Activated CD4-positive, alpha-beta T cell treated with anti-CD3 and anti-CD28 coated beads, Interleukin-2, Interleukin-6, amounts not matched to agents 100 ng/mL and 50 ng/mL, durations not matched to agents 16 hours and 8 hours (primary cell): ENCODE results near the gene DOCK2.
A peak's percentile ranks its signal among the peaks of the same experiment; 100 is the strongest.
"Not testable (repeated sequence)": the region's sequence is repeated elsewhere in the genome, so short reads cannot be mapped to it uniquely, and the experiment has no call there.

Experiments
- DNase-seq: peaks from one replicate; pipeline ENCODE4 v3.0.0-alpha.2; 2020

The DOCK2 gene

DNA sequence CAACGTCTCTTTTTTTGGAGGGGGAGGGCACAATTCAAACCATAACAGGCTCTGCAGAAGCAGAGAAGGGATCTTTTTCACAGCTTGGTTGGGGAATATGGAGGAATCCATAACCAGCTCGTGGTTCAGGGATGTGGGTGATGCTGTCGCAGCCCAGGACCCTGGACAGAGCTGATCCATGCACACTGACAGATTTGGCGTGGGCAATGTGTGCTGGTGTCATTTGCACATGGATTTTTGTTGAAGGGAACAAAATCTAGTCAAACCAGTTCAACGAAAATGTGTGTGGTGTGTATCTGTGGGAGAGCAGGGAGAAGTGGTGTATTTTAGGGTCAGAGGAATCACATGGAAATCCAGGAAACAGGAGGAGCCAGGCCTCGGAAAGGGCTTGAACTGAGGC lies 4.2 kb downstream of the DOCK2 start:
- DNase-seq: no peak

DNA sequence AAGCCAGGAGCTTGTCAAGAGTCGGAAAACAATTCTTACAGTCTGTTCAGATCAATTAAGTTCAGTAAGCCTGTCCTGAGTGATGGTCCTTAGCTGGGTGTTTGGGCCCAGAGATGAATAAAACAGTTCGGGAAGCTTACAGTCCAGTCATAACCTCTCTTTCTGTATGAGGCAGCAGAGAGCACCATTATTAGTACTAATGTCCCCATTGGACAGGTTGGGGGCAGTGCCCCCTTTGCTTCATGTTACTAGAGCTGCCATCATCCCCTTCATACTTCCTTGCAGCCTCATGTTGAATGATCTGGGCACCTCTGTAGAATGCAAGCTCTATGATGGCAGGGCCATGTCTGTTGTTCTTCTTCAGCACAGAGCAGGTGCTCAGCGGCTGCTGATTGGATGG lies 9.8 kb downstream of the DOCK2 start:
- no peak for DNase-seq

DNA sequence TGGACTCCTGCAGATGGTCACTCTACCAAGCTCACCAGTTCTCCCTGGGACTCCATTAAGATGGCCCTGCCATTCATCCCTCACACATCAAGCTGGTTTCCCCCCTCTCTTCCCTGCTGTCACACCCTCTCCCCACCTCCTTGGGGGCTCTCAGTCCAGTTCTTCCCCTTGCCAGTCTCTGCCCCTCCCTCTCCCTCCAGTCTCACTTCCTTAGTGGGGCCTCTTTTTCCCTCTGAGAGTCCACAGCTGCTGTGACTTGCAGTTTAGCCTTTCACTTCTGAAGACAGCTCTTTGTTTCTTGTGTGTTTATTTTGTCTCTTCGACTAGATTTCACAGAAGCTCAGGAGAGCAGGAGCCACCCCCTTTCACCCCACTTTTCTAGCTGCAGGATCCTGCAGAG lies 10.5 kb downstream of the DOCK2 start:
- no peak for DNase-seq

DNA sequence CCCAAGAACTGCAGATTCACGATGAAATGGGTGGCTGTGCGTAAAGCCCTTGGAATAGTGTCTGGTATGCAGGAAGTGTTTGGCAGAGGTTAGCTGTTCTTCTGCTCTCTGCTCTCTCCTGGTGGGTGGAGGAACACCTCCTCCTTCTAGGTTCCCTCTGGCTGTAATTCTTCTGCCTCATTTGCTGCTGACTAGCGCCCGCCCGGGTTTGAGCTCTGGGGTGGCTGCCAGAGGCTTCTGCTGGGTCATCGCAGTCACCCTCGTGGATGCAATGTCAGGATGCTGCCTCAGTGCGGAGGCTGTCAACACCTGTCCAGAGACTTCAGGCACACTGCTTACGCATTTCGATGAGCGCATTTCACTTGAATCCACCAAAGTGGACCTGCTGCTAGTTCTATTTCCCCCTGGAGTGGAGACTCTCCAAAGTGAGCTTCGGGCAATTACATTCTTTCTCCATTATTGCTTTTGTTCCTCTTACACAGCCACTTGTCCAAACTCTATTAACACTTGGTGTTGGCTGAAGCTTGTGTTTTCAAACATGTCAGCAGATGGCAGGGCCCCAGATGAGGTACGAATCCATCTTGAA lies 11.7 kb downstream of the DOCK2 start:
- no peak for DNase-seq

DNA sequence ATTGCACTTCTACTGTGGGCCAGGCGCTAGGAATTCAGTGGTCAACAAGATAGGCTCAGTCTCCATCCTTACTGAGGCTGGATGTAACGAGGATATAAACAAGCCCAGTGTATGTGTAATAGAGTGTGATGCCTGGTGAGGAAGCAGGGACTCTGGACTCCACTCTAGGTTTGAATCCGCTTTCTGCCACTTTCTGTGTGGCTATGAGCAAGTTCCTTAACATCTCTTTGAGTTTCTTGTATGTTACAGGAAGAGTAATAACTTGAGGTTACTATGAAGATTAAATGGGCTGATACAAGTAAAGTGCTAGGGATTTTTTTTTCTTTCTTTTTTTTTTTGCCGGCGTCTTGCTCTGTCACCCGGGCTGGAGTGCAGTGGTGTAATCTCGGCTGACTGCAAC lies 12.4 kb downstream of the DOCK2 start:
- peak; percentile 83 for DNase-seq

DNA sequence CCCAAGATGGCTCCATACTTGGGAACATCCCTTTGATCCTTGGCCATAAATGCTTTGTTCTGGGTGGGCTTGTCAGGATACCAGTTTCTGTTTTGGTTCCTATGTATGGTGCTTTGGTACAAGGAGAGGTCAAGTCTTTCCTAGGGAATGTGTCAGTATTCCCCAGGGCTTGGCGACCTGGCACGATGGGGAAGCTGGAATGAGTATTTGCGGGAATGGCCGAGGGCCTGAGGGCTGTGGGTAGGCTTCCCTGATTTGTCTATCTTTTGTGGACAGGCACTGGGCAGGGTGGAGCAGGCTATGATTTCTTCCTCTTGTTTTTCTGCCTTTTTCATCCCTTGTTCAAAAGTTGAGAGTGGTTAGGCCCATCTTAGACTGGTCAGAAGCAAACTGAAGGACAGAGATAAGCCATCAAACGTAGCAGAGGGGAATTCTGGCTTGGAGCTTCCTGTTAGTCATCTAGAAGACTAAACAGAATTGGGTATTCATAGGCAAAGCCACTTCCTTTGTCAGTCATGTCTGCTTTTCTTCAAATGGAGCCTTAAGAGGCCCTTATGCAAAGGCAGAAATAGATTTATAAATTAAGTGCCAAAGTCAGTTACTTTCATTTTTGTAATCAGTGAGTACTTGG lies 13.7 kb downstream of the DOCK2 start:
- peak; percentile 82 for DNase-seq

DNA sequence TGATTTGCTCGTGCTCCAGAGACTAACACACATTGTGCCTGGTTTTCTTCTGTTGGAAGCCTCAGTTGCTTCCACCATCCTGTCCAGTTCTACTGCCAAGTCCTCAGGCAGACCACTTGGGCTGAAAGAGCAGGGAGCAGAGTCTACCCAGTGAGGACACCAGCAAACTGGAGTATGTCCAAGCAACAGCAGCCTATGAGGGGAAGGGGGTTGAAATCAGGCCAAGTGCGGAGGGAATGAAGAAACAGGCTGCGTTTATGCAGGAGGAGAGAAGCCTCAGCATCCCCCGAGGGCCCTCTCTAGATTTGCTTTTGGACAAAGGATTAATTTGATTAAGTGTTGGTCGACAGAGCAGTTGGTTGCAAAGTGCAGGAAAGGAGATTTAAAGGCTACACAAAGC lies 14.5 kb downstream of the DOCK2 start:
- no peak for DNase-seq

DNA sequence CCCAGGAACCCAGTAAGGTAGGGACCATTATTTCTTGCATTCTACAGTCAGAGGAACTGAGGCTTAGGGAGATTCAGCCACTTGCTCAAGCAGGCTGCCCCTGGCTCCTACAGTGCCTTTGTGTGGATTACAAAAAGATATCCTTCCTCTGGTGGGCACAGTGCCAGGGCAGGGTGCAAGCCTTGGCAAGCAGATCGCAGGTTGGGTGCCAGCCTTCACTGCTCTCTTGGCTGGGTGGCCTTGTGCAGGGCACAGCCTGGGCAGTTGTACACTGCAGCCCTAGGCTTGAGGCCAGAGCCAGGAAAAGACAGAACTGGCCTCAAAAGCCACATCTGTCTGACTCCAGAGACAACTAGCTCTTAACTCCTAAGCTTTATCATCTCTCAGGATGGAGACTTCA lies 15.0 kb downstream of the DOCK2 start:
- DNase-seq: no peak

DNA sequence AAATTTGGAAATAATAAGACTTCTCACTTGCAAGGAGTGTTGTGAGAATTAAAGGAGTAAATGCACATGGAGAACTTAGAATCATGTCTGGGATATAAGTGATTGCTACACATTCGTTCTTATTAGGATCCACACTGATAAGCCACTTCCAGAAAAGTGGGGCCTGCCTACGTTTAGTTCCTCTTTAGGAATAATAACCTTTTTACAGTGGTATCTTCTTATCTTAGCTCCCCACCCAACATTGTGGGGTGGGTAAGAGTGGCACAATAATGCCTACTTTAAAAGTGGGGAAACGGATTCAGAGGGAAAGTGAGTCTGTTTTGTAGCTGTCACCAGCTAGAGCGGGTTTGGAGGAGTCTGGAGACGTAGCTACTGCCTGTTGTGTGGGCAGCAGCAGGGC lies 16.0 kb downstream of the DOCK2 start:
- DNase-seq: no peak

DNA sequence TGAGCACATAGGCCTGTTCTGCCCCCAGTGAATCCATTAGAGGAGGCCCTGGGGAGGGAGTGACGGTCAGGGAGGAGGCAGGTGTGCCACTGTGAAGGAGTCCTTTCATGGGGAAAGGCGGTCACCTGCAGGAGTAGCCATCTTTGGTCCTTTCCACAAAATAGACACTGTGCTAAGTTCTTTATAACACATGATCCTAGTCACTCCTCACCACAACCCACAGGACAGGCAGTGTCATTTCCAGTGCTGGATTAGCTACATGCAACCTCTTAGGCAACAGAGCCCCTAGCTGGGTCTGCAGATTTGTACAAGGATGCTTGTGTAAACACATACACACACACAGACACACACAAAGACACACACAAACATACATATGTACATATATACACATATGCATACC lies 18.3 kb downstream of the DOCK2 start:
- DNase-seq: peak; percentile 70

DNA sequence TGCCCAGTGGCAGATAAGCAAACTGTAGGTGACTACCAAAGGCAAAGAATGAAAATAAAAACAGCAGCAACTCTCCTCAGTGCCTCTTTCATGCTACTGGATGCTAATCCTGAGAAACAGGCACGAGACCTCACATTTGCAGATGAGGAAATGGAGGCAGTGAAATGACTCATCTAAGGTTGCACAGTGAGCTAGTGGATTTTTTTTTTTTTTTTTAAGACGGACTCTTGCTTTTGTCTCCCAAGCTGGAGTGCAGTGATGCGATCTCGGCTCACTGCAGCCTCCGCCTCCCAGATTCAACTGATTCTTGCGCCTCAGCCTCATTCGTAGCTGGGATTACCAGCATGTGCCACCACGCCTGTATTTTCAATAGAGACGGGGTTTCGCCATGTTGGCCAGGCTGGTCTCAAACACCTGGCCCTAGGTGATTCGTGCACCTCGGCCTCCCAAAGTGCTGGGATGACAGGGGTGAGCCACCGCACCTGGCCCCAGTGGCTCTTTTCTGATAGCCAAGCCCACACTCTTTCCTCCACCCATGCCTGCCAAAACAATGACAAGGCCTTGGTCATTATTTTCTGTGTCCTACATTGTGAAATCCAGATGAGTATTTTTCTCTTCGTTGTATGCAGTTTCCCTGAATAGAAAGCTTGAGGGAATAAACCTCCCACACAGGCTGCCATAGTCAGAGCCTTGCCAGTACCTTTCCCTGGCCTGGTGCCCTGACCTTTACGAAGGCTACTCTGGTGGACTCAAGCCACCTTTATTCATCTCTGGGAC lies 19.2 kb downstream of the DOCK2 start:
- DNase-seq: peak; percentile 90

DNA sequence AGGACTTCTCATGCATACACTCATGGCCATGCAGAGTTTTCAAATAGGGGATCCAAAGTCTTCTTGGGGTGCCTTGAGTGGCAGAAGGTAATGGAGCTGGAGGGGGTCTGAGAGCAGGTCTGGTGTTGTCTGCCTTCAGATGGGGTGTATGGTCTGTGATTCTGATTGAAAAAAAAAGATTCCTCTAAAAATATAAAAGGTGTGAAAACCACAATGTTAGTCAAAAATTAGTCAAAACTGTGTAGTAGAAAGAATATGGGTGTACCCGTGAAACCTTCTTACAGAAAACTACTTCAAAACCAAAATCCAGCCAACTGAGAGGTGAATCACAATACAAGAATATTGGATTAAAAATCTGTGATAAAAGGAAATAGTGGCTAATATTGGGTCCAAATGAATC lies 20.1 kb downstream of the DOCK2 start:
- DNase-seq: peak; percentile 67

DNA sequence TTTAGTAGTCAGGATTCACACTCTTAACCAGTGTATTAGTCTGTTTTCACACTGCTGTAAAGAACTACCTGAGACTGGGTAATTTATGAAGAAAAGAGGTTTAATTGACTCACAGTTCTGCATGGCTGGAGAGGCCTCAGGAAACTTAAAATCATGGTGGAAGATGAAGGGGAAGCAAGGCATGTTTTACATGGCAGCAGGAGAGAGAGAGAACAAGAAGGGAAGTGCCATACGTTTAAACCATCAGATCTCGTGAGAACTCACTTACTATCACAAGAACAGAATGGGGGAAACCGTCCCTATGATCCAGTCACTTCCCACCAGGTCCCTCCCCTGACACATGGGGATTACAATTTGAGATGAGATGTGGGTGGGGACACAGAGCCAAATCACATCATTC lies 25.4 kb downstream of the DOCK2 start:
- DNase-seq: not testable (repeated sequence)

DNA sequence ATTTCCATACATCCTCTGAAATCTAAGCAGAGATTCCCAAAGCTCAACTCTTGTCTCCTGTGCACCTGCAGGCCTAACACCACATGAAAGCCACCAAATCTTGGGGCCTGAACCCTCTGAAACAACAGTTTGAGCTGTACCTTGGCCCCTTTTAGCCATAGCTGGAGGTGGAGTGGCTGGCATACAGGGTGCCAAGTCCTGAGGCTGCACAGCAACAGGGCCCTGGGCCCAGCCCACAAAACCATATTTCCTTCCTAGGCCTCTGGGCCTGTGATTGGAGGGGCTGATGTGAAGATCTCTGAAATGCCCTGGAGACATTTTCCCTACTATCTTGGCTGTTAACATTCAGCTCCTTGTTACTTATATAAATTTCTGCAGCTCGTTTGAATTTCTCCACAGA lies 26.5 kb downstream of the DOCK2 start:
- no peak for DNase-seq

DNA sequence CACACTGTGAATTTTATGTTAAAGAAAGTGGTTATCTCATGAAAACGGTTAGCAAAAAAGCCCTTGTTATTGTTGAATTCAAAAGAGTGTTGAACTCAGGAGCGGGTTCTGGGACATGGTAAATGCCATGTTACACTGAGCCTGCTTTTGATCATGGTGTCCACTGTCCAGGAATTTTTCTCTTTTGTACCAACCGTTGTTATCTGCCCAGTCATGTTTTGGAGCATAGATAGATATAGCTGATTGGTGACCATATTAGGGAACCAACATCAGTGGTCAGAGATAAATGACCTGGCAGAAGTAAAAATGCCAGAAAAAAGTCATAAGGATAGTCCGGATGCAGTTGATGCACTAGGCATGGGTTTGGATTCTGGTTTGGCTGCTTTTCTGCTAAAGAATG lies 29.3 kb downstream of the DOCK2 start:
- DNase-seq: no peak

DNA sequence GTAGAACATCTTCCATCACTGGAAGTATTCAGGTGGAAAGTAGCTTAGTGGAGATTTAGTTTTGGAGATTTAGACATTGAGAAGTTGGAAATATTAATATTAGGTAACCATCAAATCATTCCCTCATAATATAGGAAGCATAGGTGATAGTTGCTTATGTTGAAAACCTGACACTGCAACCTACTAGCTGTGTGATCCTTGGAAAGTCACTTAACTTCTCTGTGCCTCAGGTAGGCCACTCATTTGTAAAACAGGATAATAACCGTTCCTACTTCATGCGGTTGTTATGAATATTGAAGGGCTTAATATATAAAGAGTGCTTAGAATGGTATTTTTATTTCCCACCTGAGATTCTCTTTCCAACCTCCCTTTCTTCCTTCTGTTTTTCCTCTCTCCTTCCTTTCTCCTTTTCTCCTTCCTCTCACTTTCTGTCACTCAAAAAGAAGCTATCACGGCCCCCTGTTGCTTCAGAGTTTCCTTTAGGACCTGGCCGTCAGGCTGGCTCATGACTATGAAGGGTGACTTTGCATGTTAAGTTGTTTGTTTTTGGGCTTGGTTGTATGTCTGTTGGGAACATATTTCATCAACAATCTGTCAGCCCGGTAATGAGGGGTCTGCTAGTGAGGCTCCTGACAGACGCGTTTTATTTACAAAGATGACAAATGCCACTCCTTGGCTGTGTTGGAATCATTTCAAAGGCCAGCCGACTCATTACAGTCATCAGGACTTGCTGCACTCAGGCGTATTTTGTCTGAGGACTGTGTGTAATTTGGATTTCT lies 31.0 kb downstream of the DOCK2 start:
- no peak for DNase-seq

DNA sequence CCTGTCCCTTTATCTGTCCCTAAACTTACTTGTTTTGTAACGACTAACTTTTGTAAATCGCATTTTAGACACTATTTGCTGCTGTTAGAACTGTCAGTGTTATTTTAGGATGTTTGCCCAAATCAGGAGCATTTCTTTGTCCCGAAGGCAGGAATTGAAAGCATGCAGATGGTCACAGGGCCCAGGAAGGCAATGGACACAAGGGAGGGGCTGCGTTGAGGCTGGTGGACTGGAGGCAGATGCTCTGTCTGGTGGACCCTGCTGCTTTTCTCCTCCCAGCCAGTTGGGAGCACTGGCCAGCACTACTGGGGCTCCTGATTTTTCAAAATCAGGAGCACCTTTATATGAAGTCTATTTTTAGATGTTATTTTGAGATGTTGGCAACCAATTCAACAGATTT lies 31.7 kb downstream of the DOCK2 start:
- DNase-seq: no peak

DNA sequence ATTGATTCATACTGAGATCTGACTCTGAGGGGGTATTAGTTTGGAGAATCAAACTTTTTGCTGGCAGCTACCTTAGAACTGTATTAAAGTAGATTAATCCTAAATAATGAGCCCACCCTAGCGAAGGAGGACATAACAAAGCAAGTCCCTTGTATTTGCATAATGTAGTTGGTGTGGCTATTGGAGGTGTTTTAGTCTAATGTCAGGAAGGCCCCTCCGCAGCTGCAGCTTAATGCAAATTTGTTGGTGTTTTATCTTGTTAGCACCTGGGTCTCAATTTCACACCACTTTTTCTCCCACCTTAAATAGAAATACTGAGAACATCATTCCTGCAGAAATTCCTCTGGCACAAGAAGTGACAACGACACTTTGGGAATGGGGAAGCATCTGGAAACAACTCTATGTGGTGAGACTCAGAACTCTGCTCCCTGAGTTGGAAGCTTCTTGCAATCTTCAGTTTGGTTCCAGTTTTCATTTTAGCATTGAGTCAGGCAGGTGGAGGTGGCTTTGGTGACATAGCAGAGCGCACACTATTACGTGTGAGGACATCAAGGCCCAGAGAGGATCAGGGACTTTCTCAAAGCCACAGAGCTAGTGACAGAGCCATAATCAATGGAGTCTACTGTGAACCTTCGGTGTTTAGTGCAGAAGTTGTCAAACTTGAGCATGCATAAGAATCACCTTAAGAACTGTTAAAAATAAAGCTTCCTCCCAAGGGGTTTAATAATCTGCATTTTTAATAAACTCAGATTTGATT lies 33.9 kb downstream of the DOCK2 start:
- peak; percentile 51 for DNase-seq

DNA sequence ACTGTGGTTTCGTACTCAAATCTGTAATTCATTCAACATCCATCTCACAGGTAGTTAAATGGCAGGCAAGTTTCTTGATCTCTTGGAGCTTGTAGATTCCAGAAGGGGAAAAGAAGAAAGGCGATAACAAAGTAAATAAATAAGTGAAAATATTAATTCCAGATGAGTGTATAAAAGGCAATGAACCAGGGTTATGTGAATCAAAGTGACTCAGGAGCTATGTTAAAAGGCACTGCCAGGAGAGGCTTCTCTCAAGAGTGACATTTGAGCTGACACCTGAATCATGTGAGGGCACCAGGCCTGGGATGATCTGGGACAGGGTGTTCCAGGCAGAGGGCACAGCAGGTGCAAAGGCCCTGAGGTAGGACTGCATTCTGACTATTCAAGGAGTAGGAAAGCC lies 45.0 kb downstream of the DOCK2 start:
- no peak for DNase-seq

DNA sequence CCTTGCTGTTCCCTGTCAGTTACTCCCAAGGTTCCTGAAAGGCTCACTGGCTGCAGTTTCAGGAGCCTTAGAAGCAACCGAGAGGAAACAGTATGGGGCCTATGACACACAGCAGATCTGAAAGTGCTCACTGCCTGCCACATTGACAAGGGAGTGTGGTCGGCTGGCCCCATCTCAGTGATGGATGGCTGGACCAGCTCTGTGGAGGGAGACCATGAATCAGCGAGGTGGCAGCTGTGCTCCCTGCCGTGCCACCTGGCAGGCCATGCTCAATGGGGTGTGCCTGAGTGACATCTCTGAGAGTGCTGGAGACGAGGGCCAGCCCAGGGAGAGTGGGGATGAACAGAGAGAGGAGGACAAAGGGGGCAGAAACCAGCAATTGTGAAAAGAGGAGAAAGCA lies 49.1 kb downstream of the DOCK2 start:
- DNase-seq: no peak

DNA sequence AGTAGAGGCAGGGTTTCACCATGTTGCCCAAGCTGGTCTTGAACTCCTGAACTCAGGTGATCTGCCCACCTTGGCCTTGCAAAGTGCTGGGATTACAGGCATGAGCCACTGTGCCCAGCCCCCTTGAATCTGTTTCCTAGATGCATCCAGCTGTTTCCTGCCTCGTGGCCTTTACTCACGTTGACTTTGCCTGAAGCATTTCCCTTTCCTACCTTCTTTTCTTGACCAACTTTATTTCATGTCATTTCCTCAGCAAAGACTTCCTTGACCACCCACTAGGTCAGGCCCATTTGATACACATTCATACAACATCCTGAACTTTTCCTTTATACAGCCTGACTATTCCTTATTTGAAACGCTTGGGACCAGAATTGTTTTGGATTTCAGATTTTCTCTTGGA lies 51.0 kb downstream of the DOCK2 start:
- no peak for DNase-seq

DNA sequence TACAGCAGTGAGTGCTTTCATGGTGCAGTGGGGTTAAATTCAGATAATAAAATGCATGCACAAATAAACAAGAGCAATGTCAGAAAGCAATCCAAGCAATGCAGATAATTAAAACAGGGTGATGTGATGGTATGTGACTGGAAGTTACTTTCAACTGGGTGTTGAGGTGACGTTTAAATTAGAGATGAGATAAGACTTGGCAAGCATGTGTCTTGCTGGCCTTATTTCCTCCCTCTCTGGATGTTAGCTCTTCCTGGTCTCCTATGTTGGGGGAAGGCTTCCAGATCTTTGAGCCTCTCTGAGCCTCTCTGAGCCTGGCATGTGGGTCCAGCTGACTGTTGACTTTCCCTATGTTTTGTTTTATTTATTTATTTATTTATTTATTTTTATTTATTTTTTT lies 54.4 kb downstream of the DOCK2 start:
- no peak for DNase-seq

DNA sequence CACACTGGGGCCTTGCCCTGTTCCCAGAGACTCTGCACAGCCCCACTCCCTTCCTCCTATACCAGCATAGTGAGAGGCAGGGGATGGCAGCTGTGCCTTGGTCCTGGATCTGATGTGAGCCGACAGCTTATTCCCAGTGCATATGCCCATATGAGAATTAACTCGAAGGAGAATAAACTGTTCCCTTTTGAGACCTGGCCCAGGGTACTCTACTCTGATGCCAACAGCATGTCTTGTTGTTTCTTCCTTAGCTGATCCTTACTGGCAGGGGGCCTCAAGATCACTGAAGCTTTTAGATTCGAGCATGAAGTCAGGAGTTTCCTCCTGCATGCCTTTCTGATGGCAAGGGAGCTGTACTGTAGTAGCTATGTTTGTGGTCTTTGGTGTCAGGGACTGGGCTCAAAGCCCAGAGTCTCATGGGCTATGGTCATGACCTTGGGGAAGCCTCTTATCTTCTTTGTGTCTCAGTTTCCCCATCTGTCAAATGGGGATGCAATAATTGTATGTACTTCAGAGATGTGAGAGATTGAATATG lies 57.1 kb downstream of the DOCK2 start:
- DNase-seq: no peak
